Mononuclear cell (primary cell): Measurements from ENCODE around the gene WDR33. TPM values are rescaled to one million over a fixed set of nuclear protein-coding genes. Genes with fewer than 3 reads are reported as not detected.

Experiments used
- H3K27me3 ChIP-seq: 2 replicates; pipeline ENCODE4 v1.6.0; 2011; ENCODE audit warnings: low read length, control low read depth; ENCODE audit not compliant: insufficient read depth
- H3K4me1 ChIP-seq: 2 replicates; pipeline ENCODE4 v1.5.1; 2011; ENCODE audit warnings: mild to moderate bottlenecking, low read length, control low read depth; ENCODE audit not compliant: insufficient read depth
- H3K4me3 ChIP-seq: 2 replicates; pipeline ENCODE4 v1.5.1; 2011; ENCODE audit warnings: mild to moderate bottlenecking, low read length, moderate library complexity
- H3K9me3 ChIP-seq: 2 replicates; pipeline ENCODE4 v1.5.1; 2011; ENCODE audit warnings: low read depth, mild to moderate bottlenecking, control low read depth, low read length
- total RNA-seq: library from RNA; depleted of rRNA; stranded (reverse); fragments of >200 nt; gene quantifications from one replicate; pipeline ENCODE4 v1.2.3, GENCODE V29; 2012

Gene WDR33
- total RNA-seq, 1 donor: 68.0 TPM

DNA sequence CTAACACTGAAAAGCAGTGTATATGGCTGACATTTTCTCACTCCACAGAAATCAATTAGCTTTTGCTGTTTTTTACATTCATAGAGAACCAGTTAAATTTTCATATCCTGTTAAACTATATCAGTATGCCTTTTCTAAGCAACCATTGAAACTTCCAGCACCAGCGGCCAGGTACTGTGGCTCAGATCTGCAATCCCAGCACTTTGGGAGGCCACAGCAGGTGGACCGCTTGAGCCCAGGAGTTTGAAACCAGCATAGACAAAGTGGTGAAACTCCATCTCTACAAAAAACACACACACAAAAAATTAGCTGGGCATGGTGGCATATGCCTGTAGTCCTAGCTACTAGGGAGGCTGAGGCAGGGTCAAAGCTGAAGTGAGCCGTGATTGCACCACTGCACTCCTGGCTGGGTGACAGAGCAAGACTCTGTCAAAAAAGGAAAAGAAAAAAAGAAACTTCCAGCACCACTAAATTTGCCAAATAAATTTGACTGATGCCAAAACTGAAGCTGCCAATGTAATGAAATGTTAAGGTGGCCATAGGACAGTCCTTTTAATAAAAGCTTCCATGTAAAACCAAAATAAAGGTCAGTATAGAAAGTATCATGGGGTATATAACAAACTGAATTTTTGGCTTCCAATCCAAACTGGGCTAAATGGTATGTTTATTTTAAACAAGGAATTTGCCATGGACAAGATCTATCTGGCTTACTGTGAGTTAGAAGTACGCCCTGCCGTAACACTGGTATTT lies 106.2 kb downstream of the WDR33 start:
- Histone ChIP-seq H3K27me3 (no peaks in the 10 kb centered on the region), H3K4me3 (no peak overlapping the region), H3K9me3 (no peaks in the 10 kb centered on the region), H3K4me1 (peaks cover 42% of the 10 kb centered on the region)

DNA sequence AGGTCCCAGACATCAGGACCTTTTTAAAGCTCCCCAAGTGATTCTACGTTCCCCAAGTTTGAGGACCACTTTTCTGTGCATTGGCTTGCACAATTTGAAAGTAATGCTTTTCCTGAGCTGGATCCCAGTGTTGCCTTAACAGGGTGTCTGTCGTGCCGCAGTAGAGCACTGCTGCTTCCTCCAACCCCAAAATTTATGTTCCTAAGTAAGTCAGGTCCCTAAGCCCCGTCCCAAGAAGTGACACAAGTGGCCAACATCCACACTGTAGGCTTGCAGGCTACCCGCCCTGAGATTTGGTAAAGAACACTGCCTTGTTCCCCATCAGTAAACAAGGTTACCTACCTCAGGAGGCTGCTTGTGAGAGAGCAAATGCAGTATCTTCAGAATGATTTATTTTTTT lies 107.7 kb downstream of the WDR33 start:
- Histone ChIP-seq H3K4me3 (no peak overlapping the region), H3K9me3 (no peaks in the 10 kb centered on the region), H3K4me1 (peaks cover 42% of the 10 kb centered on the region), H3K27me3 (no peaks in the 10 kb centered on the region)

DNA sequence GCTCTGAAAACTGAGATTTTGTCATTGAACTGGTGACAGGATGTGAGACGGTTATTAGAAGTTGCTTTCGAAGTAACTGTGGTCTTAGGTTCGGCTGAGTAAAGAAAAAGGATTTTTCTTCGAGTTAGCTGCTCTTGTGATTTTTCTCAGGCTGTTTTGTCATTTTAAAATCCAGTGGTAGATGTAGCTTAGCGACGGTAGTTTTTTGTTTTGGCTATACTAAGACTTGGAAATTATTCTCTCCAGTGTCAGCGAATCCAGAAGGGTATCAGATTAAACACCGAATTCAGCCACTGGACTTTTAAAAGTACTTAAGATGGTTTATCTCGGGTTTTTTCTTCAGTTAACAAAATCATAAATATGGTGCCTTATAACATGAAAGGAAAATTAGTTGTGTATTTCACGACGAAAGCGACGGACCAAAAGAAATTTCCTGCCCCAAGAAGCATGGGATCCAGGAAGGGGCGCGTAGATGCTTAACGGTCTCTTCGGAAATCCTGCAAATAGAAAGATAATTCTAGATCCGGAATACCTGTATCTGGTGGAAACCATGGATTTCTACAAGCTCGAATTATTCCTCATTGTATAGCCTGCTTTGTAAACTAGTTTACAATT lies 108.5 kb downstream of the WDR33 start:
- H3K27me3 ChIP-seq: no peaks in the 10 kb centered on the region
- no peaks in the 10 kb centered on the region for H3K9me3 ChIP-seq
- H3K4me3 ChIP-seq: peak overlapping the region; percentile 82
- peaks cover 42% of the 10 kb centered on the region for H3K4me1 ChIP-seq

DNA sequence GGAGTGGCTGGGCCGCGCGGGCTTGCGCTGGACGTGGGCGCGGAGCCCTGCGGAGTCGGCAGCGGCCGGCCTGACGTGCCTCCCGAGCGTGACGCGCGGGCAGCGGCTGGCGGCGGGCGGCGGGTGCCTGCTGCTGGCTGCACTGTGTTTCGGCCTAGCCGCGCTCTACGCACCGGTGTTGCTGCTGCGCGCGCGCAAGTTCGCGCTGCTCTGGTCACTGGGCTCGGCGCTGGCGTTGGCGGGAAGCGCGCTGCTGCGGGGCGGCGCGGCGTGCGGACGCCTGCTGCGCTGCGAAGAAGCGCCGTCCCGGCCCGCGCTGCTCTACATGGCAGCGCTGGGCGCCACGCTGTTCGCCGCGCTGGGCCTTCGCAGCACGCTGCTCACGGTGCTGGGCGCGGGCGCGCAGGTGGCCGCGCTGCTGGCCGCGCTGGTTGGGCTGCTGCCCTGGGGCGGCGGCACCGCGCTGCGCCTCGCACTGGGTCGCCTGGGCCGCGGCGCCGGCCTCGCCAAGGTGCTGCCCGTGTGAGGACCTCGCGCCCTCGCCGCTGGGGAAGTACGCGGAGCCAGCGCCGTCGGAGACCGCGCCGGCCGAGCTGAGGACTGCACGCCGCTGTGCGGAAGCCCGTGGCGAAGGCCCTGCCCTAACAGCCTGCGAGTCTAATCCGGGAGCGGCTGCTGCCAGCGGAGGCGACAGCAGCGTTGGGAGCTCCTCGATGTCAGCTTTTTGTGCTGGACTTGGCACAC lies 109.1 kb downstream of the WDR33 start:
- Histone ChIP-seq H3K4me1 (peaks cover 42% of the 10 kb centered on the region), H3K27me3 (no peaks in the 10 kb centered on the region), H3K9me3 (no peaks in the 10 kb centered on the region), H3K4me3 (peak overlapping the region; percentile 82)

DNA sequence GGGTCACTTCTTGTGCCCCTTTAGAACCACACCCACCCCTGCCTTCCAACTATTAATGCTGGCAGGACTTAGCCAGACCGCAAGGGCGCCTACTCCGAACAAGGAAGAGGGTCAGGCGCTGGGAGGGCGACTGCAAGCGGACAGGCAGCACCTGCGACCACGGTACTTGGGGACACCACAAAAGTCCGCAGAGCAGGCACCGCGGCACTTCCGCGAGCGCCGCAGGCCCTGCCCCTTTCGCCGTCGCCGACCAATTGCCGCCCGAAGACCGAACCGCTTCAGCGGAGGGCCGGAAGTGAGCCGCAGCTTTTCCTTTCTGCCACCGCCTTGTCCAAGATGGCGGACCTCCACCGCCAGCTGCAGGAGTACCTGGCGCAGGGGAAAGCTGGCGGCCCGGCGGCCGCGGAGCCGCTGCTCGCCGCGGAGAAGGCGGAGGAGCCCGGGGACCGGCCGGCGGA lies 109.7 kb downstream of the WDR33 start, which contains the start of gene SFT2D3:
Gene SFT2D3 (plus strand): TSS at position 305 of the 458 bp plus-strand sequence. CDS start 32 bp downstream, at position 337.
- Histone ChIP-seq H3K4me3 (peak within 1 kb of the TSS; percentile 82), H3K27me3 (no peaks in the 10 kb centered on the region), H3K4me1 (peaks cover 42% of the 10 kb centered on the region), H3K9me3 (no peaks in the 10 kb centered on the region)

DNA sequence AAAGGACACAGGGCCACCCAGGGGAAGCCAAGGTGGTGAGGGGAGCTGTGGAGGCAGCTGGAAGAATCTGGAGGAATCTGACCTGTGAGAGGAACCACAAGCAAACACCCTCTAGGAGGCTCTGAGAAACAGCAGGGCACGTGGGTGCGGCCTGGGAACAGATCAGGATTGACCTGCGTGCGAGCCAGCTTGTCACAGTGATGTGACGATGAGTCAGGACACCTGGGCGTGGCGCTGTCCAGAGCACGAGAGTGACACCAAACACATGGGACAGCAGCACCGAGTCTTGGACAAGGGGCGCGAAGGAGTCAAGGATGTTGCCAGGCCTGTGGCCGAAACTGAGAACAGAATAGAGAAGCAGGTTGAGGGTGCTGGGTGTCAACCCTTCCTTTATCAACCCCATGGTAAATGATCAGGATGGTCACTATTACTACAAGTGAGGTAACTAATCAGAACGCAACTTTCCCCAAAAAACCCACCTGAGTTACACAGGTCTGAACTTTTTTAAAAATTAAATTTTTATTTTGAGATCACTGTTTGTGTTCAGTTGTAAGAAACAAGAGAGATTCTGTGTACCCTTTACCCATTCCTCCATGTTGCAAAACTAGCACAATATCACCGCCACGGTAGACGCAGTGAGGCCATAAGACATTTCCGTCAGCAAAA lies 110.3 kb downstream of the WDR33 start:
- H3K4me3 ChIP-seq: peak overlapping the region; percentile 82
- H3K9me3 ChIP-seq: no peaks in the 10 kb centered on the region
- no peaks in the 10 kb centered on the region for H3K27me3 ChIP-seq
- H3K4me1 ChIP-seq: peaks cover 42% of the 10 kb centered on the region

DNA sequence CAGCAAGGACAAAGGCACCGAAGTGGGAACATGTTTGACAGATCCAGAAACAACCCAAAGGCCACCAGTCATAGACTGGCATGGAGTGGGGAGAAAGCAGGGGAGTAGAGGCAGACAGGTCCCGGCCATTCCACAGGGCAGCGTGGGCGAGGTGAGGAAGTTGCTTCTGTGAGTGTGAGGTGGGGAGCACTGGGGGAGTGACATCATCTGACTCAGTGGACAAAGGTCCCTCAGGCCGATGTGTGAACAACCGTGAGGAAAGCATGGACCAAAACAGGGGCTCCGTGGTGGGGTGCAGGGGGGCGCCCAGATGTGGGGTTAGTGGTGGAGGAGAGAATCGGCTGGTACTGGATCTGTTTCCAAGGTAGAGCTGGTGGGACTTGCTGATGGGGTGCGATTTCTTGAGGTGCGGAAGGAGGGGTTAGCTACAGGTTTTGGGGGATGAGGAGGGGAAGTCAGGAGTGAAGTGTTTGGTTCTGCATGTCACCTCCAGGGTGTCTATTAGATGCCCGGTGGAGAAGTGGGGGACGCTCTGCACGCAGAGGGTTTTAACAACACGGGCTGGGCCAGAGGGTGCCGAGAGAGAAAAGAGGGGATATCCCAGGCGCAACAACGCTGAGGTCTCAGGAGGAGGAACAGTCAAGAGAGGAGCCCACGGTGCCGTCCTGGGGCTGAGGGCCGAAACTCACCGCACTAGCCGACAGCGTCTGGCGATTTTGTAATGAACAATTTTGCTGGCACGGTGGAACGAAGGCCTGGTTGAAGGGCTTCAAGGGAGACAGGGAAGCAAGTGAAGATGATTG lies 112.2 kb downstream of the WDR33 start:
- no peaks in the 10 kb centered on the region for H3K27me3 ChIP-seq
- H3K4me3 ChIP-seq: no peak overlapping the region

DNA sequence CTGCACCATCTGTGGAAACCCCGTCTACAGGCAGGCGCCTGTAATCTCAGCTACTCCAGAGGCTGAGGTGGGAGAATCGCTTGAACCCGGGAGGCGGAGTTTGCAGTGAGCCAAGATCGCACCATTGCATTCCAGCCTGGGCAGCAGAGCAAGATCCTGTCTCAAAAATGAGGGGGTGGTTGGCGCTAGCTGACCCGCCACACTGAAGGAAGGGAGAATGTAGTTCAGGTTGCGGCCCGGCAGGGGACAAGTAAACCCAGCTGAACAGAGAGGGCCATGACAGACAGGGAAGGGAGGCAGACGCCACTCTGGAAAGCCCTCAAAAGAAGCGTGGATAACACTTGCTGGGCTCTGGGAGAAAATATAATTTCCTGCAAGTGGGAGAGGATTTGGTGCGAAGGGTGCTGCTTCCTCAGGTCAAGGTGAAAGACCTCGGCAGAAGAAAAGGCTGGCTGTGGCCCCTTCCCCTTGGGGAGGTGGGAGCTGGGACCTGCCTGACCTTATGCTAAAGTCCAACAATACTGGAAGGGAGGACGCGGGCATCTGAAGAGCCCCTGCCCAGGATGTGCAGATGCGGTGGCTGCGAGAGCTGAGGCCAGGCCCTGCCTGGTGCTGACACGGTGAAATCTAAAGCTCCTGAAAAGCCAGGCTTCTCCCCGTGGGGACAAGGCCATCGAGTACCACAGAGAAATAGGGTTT lies 113.3 kb downstream of the WDR33 start:
- H3K9me3 ChIP-seq: no peaks in the 10 kb centered on the region
- no peaks in the 10 kb centered on the region for H3K27me3 ChIP-seq
- peaks cover 15% of the 10 kb centered on the region for H3K4me1 ChIP-seq
- no peak overlapping the region for H3K4me3 ChIP-seq

More for the DNA sequence above, 112.2 kb downstream of the WDR33 start:
- H3K4me1 ChIP-seq: peaks cover 26% of the 10 kb centered on the region
- H3K9me3 ChIP-seq: no peaks in the 10 kb centered on the region

DNA sequence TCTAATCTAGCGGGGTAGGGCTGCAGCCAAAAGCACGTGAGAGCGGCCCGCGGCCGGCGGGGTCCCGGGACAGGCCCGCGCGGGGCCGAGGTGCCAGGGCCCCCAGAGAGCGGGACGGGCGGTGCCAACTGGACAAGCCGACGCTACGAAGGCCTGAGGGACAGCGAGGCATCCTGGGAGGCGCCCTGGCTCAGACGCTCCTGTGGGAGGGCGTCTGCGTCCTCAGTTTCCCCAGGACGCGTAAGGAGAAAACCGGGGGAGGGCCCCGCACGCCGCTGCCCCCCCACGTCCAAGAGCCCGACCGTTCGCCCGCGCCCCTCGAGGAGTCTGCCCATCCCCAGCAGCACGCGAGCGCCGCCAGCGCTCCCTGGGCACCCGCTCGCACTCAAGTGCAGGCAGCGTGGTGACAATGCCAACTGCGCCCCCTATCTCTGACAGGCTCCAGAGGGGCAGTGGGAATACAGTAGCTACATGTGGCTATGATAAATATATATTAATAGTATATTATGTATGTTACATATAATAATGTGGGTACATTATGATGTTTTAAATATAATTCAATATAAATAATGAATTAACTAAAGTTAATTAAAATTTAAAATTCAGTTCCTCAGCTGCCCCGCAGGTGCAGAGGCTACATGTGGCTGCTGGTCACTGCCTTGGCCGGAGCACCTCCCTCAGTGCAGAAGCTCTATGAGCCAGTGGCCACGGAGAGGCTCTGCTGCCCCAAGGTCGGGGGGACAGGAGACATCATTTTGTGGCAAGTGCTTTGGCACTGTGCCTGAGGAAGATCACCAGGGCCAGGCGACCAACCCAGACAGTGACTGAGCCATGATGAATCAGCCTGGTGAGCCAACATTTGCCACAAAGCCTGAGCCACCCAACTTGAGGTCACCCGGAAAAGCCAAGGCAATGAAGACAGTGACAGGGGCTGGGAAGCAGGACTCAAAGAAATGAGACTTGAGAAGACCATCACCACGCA lies 115.2 kb downstream of the WDR33 start:
- no peak overlapping the region for H3K4me3 ChIP-seq

DNA sequence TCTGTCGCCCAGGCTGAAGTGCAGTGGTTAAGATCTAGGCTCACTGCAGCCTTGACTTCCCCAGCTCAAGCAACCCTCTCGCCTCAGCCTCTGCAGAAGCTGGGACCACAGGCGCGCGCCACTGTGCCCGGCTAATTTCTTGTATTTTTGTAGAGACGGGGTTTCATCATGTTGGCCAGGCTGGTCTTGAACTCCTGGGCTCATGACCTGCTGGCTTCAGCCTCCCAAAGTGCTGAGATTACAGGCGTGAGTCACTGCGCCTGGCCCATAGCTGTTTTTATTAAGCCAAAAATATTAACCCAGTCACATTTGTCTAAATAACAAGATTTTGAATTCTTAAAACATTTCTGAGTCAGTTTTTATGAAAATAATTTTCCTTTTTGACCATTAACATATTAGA lies 116.0 kb downstream of the WDR33 start:
- Histone ChIP-seq H3K4me3 (no peak overlapping the region), H3K4me1 (no peaks in the 10 kb centered on the region)

More for the DNA sequence above, 115.2 kb downstream of the WDR33 start:
- Histone ChIP-seq H3K27me3 (no peaks in the 10 kb centered on the region), H3K9me3 (no peaks in the 10 kb centered on the region), H3K4me1 (peaks cover 6% of the 10 kb centered on the region)

DNA sequence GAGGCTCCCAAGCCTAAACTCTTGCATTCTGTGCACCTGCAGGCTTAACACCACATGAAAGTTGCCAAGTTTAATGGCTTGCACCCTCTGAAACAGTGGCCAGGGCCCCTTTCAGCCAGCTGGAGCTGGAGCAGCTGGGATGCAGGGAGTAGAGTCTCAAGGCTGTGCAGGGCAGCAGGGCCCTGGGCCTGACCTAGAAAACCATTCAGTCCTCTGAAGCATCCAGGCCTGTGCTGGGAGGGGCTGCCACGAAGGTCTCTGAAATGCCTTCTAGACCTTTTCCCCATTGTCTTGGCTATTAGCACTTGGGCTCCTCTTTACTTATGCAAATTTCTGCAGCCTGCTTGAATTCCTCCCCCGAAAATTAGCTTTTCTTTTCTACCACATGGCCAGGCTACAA lies 120.3 kb downstream of the WDR33 start:
- Histone ChIP-seq H3K9me3 (no peaks in the 10 kb centered on the region), H3K27me3 (no peaks in the 10 kb centered on the region), H3K4me3 (no peak overlapping the region), H3K4me1 (no peaks in the 10 kb centered on the region)

More for the DNA sequence above, 116.0 kb downstream of the WDR33 start:
- Histone ChIP-seq H3K9me3 (no peaks in the 10 kb centered on the region), H3K27me3 (no peaks in the 10 kb centered on the region)

DNA sequence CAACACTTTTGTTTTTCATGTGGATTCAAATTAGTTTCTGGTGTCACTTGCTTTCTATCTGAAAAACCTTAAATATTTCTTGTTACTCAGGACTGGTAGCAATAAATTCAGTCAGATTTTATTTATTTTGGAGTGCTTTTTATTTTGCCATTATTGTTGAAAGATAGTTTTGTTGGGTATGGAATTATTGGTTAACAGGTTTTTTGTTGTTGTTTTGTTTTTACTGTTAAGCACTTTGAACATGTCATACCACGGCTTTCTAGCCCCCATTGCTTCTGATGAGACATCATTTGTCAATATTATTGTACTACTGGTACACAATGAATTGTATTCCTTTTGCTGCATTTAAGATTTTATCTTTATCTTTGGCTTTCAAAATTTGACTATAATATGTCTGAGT lies 122.6 kb downstream of the WDR33 start:
- Histone ChIP-seq H3K9me3 (no peaks in the 10 kb centered on the region), H3K4me1 (no peaks in the 10 kb centered on the region), H3K27me3 (no peaks in the 10 kb centered on the region), H3K4me3 (no peak overlapping the region)
